Heart left ventricle (tissue), 16 donors: ENCODE data around the gene ZNF614. TPM values are rescaled to one million over a fixed set of nuclear protein-coding genes. Genes with fewer than 3 reads are reported as not detected.
"Not testable (repeated sequence)": the region's sequence is repeated elsewhere in the genome, so short reads cannot be mapped to it uniquely, and the experiment has no call there.

Experiments used
- ATAC-seq, 4 donors: fragments of 200-7000 bp; cut with Tn5 transposase; one replicate each; pipeline ENCODE4 v1.9.1; 2020 to 2022; ENCODE audit warnings: moderate library complexity in 4 of 4, mild to moderate bottlenecking in 3 of 4, moderate number of reproducible peaks in 1 of 4
- DNase-seq, 5 donors: peaks; one replicate each; pipeline ENCODE4 v3.0.0-alpha.2; 2020
- H3K27ac ChIP-seq, 12 donors: fragments of 200-600 bp; sonication (generic) in 4 of 12; one replicate each; pipeline versions ENCODE4 v1.5.0 to v1.8.0; 2016 to 2022; ENCODE audit warnings: mild to moderate bottlenecking in 2 of 12
- H3K27me3 ChIP-seq, 9 donors: fragments of 200-600 bp; sonication (generic) in 2 of 9; one replicate each; pipeline versions ENCODE4 v1.5.1 to v1.8.0; 2016 to 2022; ENCODE audit warnings: mild to moderate bottlenecking in 3 of 9
- H3K36me3 ChIP-seq, 9 donors: fragments of 200-600 bp; sonication (generic) in 2 of 9; one replicate each; pipeline versions ENCODE4 v1.5.0 to v1.8.0; 2018 to 2022; ENCODE audit warnings: mild to moderate bottlenecking in 2 of 9
- H3K4me1 ChIP-seq, 12 donors: fragments of 200-600 bp; sonication (generic) in 4 of 12; one replicate each; pipeline versions ENCODE4 v1.5.0 to v1.8.0; 2016 to 2022; ENCODE audit warnings: mild to moderate bottlenecking in 3 of 12
- H3K4me3 ChIP-seq, 12 donors: fragments of 200-600 bp; sonication (generic) in 4 of 12; one replicate each; pipeline versions ENCODE4 v1.5.0 to v1.8.0; 2017 to 2022; ENCODE audit warnings: mild to moderate bottlenecking in 9 of 12, moderate library complexity in 4 of 12
- H3K9me3 ChIP-seq, 12 donors: fragments of 200-600 bp; sonication (generic) in 4 of 12; one replicate each; pipeline versions ENCODE4 v1.5.0 to v1.8.0; 2016 to 2022; ENCODE audit warnings: mild to moderate bottlenecking in 1 of 12
- CTCF ChIP-seq, 12 donors: fragments of 200-600 bp; sonication (generic) in 4 of 12; IDR thresholded peaks; one replicate each; pipeline versions ENCODE4 v1.5.0 to v1.8.0; 2018 to 2022; ENCODE audit warnings: antibody characterized with exemption in 12 of 12, mild to moderate bottlenecking in 5 of 12
- POLR2A ChIP-seq, 2 donors: fragments of 450-650 bp; IDR thresholded peaks; one replicate each; pipeline ENCODE4 v1.6.1; 2017; ENCODE audit warnings: antibody characterized with exemption in 2 of 2, mild to moderate bottlenecking in 2 of 2, moderate library complexity in 2 of 2
- WGBS, 4 donors: extraction: QIAGEN DNeasy Blood & Tissue Kit in 2 of 4; methylation state at CpG; one replicate each; pipeline versions ENCODE4 v1.1.5 to v1.1.7; 2013 to 2018; 5-methylcytosine and 5-hydroxymethylcytosine counted together
- intact Hi-C, 10 donors: fragments of 100-400 bp; cut with DNase I; formaldehyde crosslinking; loops; one replicate each; pipeline versions ENCODE4 v1.11.1 to v1.14.2; 2022
- polyA plus RNA-seq, 2 donors: library from polyadenylated mRNA; stranded (reverse); fragments of 200-250 nt; gene quantifications; one replicate each; pipeline ENCODE4 v1.2.3, GENCODE V29; 2013
- total RNA-seq, 9 donors: library from RNA; depleted of rRNA in 2 of 9; stranded (reverse); fragments of >200 nt in 2 of 9; fragmentation: NEBNext Ultra II Directional in 3 of 9; extraction: Animal tissue kit (Norgen Biotek cat#: 25700) in 3 of 9; gene quantifications; one replicate each; pipeline versions ENCODE4 v1.1.0 to v1.2.4, GENCODE V29; 2016 to 2023
- donor health status: ischemic (EF 13 %, LVEDD 7.1; RV severe dilation, severe dysfunction).
- donor health status: healthy with polysubstance abuse.
- donor health status: DM: no; HTN: yes; CAD: no.
- donor health status: DM: no; HTN: no; CAD: no.
- donor health status: ischemic (EF 25% LVEDD 6.9; RV normal size, moderate dysfunction).
- donor health status: ischemic (EF 25% LVEDD 5.7; RV mildly dilated, moderate dysfunction).
- donor health status: healthy.
- donor health status: DM: yes; HTN: yes; CAD: no.
- donor health status: ischemic (EF 35%, LVEDD 5.7; RV mildly dilated, moderate dysfunction).
- donor health status: nonischemic (EF 11% LVEDD 7.7; RV severe dilation, severe dysfunction).
- donor health status: DM: yes; HTN: yes; CAD: no.
- donor health status: PGD.
- donor health status: ischemic (EF 29% LVEDD 5.4; RV normal size, mild dysfunction).
- donor health status: nonischemic (EF 23%, LVEDD 6.1; RV moderate dilation, normal function).

The ZNF614 gene
- total and polyA plus RNA-seq, 11 donors = 2.1 to 7.9 (median 6.5) TPM

- Histone ChIP-seq H3K27me3 (no peaks in the 10 kb centered on the region), H3K9me3 (peaks cover 0 to 99% (median 31%) of the 10 kb centered on the region in 12 donors), H3K36me3 (peaks cover 1 to 52% (median 13%) of the 10 kb centered on the region in 9 donors), H3K4me3 (no peak overlapping the region), H3K4me1 (peaks cover 0 to 6% (median 0%) of the 10 kb centered on the region in 12 donors), H3K27ac (no peak overlapping the region)
- ATAC-seq (no peak), DNase-seq (no peak)
- 96 to 99% (median 96%) methylated on average over 4 of the region's 4 CpGs for whole genome bisulfite sequencing, 4 donors
- intact Hi-C loops = no loop called here
- TF ChIP-seq POLR2A (IDR thresholded peaks at IDR 0.05) = no peak
- TF ChIP-seq CTCF (IDR thresholded peaks at IDR 0.05) = no peak
Measured at GRCh38 chr19:51978882-51979281, 49.3 kb downstream of the ZNF614 start.

- H3K36me3 ChIP-seq = peaks cover 6 to 68% (median 28%) of the 10 kb centered on the region in 9 donors
- WGBS, 4 donors = 58 to 76% (median 65%) methylated on average over 7 of the region's 7 CpGs
- no peak overlapping the region for H3K27ac ChIP-seq
- peaks cover 0 to 99% (median 45%) of the 10 kb centered on the region in 12 donors for H3K9me3 ChIP-seq
- H3K4me1 ChIP-seq = peaks cover 0 to 5% (median 0%) of the 10 kb centered on the region in 12 donors
- DNase-seq = no peak
- intact Hi-C loops = no loop called here
- H3K4me3 ChIP-seq = no peak overlapping the region
- no peaks in the 10 kb centered on the region for H3K27me3 ChIP-seq
- TF ChIP-seq POLR2A (IDR thresholded peaks at IDR 0.05) (no peak), CTCF (IDR thresholded peaks at IDR 0.05) (no peak)
- ATAC-seq = peak in 1 of 4 donors; percentile 66
Measured at GRCh38 chr19:51977346-51977745, 50.8 kb downstream of the ZNF614 start.

GRCh38 chr19:51976852-51977251 lies 51.3 kb downstream of the ZNF614 start:
- no peaks in the 10 kb centered on the region for H3K27me3 ChIP-seq
- H3K36me3 ChIP-seq = peaks cover 6 to 73% (median 32%) of the 10 kb centered on the region in 9 donors
- no peak overlapping the region for H3K4me3 ChIP-seq
- 81 to 87% (median 84%) methylated on average over 3 of the region's 3 CpGs for WGBS, 4 donors
- peaks cover 0 to 99% (median 49%) of the 10 kb centered on the region in 12 donors for H3K9me3 ChIP-seq
- ATAC-seq (no peak), DNase-seq (no peak)
- H3K27ac ChIP-seq = no peak overlapping the region
- peaks cover 0 to 5% (median 0%) of the 10 kb centered on the region in 12 donors for H3K4me1 ChIP-seq
- TF ChIP-seq CTCF (IDR thresholded peaks at IDR 0.05) = peak in 1 of 12 donors; percentile 16
- TF ChIP-seq POLR2A (IDR thresholded peaks at IDR 0.05) = no peak
- intact Hi-C loops = no loop called here

GRCh38 chr19:51975787-51976186 lies 52.4 kb downstream of the ZNF614 start:
- 94 to 97% (median 97%) methylated on average over 17 of the region's 17 CpGs for WGBS, 4 donors
- not testable (repeated sequence) for H3K4me3 ChIP-seq

GRCh38 chr19:51971624-51972023 lies 56.6 kb downstream of the ZNF614 start:
- H3K36me3 ChIP-seq = peaks cover 29 to 100% (median 68%) of the 10 kb centered on the region in 9 donors
- no peaks in the 10 kb centered on the region for H3K4me1 ChIP-seq
- ATAC-seq (no peak), DNase-seq (no peak)
- no peak overlapping the region for H3K27ac ChIP-seq
- 95 to 98% (median 97%) methylated on average over 4 of the region's 4 CpGs for WGBS, 4 donors
- TF ChIP-seq CTCF (IDR thresholded peaks at IDR 0.05) (no peak), POLR2A (IDR thresholded peaks at IDR 0.05) (no peak)
- H3K4me3 ChIP-seq = no peak overlapping the region
- intact Hi-C loops = no loop called here
- peaks cover 4 to 100% (median 78%) of the 10 kb centered on the region in 12 donors for H3K9me3 ChIP-seq
- no peaks in the 10 kb centered on the region for H3K27me3 ChIP-seq

More at GRCh38 chr19:51975787-51976186, 52.4 kb downstream of the ZNF614 start:
- H3K9me3 ChIP-seq = peaks cover 4 to 100% (median 59%) of the 10 kb centered on the region in 12 donors
- H3K27ac ChIP-seq, H3K27me3 ChIP-seq, DNase-seq, intact Hi-C loops, ATAC-seq, H3K4me1 ChIP-seq: not testable (repeated sequence)
- peaks cover 15 to 80% (median 43%) of the 10 kb centered on the region in 9 donors for H3K36me3 ChIP-seq
